ENCODE results near the gene CD2AP.

DNA sequence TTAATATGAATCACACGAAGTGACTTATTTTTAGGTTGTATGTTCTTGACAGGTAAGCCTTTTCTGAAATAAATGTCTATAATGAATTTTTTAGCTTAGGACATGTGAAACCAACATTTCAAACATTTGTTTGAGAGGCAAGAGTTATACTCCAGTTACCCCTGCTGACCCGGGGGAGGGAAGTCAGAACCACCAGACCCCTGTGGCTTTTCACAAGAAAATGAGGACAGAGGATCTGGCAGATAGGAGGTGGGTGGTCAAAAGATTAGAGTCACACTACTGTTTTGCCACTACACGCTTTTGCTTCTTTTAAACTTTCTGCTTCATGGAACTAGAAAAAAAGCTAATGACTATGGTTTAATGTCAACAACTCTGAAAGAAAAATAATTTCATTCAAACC lies 193.3 kb downstream of the CD2AP start:
- TF ChIP-seq, protein P1, sequence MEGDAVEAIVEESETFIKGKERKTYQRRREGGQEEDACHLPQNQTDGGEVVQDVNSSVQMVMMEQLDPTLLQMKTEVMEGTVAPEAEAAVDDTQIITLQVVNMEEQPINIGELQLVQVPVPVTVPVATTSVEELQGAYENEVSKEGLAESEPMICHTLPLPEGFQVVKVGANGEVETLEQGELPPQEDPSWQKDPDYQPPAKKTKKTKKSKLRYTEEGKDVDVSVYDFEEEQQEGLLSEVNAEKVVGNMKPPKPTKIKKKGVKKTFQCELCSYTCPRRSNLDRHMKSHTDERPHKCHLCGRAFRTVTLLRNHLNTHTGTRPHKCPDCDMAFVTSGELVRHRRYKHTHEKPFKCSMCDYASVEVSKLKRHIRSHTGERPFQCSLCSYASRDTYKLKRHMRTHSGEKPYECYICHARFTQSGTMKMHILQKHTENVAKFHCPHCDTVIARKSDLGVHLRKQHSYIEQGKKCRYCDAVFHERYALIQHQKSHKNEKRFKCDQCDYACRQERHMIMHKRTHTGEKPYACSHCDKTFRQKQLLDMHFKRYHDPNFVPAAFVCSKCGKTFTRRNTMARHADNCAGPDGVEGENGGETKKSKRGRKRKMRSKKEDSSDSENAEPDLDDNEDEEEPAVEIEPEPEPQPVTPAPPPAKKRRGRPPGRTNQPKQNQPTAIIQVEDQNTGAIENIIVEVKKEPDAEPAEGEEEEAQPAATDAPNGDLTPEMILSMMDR (IDR thresholded peaks at IDR 0.05): no peak
- TF ChIP-seq POLR2A (IDR thresholded peaks at IDR 0.05) (no peak), POLR2AphosphoS5 (IDR thresholded peaks at IDR 0.05) (no peak)

Measured in sigmoid colon (tissue), 4 donors.